NCI-H446 (cell line): ENCODE data around the gene CDIP1.

Experiments
- DNase-seq, 2 experiments: peaks; one replicate each; lab custom pipeline; 2025; lab: John Stamatoyannopoulos, UW

Gene CDIP1

GRCh38 chr16:4514606-4515005, 24.0 kb downstream of the CDIP1 start:
- DNase-seq: no peak

- no peak for DNase-seq
These were observed 24.7 kb downstream of the CDIP1 start for GRCh38 chr16:4513881-4514280.

- no peak for DNase-seq
These were observed 25.3 kb downstream of the CDIP1 start for GRCh38 chr16:4513086-4513860.

GRCh38 chr16:4512473-4512872, 26.1 kb downstream of the CDIP1 start:
- no peak for DNase-seq

GRCh38 chr16:4511441-4512082, 27.0 kb downstream of the CDIP1 start:
- peak in 1 of 2 experiments; percentile 39 for DNase-seq

GRCh38 chr16:4510747-4511426, 27.7 kb downstream of the CDIP1 start:
- no peak for DNase-seq

GRCh38 chr16:4510131-4510530, 28.4 kb downstream of the CDIP1 start:
- DNase-seq: no peak

GRCh38 chr16:4509420-4509819, 29.2 kb downstream of the CDIP1 start:
- no peak for DNase-seq

GRCh38 chr16:4508806-4509205, 29.8 kb downstream of the CDIP1 start:
- DNase-seq: no peak

- DNase-seq: no peak
These were observed 30.8 kb downstream of the CDIP1 start for GRCh38 chr16:4507588-4508345.

GRCh38 chr16:4506450-4506849, 32.1 kb downstream of the CDIP1 start:
- DNase-seq: peak; percentile 41 to 78

- no peak for DNase-seq
These were observed 33.0 kb downstream of the CDIP1 start for GRCh38 chr16:4505356-4506147.

- no peak for DNase-seq
These were observed 37.5 kb downstream of the CDIP1 start for GRCh38 chr16:4501071-4501478.

- no peak for DNase-seq
These were observed 38.3 kb downstream of the CDIP1 start for GRCh38 chr16:4500272-4500671.

GRCh38 chr16:4499196-4499555, 39.4 kb downstream of the CDIP1 start:
- no peak for DNase-seq

GRCh38 chr16:4498546-4499195, 39.9 kb downstream of the CDIP1 start:
- no peak for DNase-seq

GRCh38 chr16:4496305-4496704, 42.3 kb downstream of the CDIP1 start:
- DNase-seq: no peak

- no peak for DNase-seq
These were observed 42.8 kb downstream of the CDIP1 start for GRCh38 chr16:4495766-4496165.

GRCh38 chr16:4494746-4495490, 43.7 kb downstream of the CDIP1 start:
- no peak for DNase-seq

GRCh38 chr16:4491898-4492297, 46.7 kb downstream of the CDIP1 start:
- no peak for DNase-seq
